ENCODE results near the gene CLEC10A.

DNA sequence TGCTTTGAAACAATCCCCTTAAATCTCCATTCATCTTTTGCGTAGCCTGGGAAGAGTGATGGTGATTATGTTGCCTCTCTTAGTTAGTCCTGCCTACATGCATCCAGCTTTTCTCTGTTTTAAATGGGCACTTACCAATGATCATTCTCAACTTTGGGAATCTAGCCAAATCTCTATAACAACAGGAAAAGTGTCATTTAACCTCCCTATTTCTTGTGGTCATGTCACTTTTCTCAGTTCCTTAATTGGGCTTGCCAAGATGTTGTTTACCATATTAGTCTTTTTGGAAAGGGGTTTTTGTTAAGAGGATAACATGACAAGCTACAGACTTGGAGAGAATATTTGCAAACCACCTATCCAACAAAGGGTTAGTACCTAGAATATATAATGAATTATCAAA lies 15.6 kb upstream of the CLEC10A start:
- no peak for TF ChIP-seq POLR2A (IDR thresholded peaks at IDR 0.05)
- no peak for TF ChIP-seq CTCF (IDR thresholded peaks at IDR 0.05)

Data from transverse colon (tissue), 3 donors.